Activated B cell treated with CpG ODN at 0.5 μM for 24 hours (primary cell): ENCODE measurements around the gene LRRC8C. TPM values are rescaled to one million over a fixed set of nuclear protein-coding genes. Genes with fewer than 3 reads are reported as not detected.

ENCODE experiments used
- ATAC-seq: fragments of 200-7000 bp; cut with Tn5 transposase; one replicate; pipeline ENCODE4 v1.10.0; 2021; ENCODE audit warnings: low read depth, mild to moderate bottlenecking, moderate library complexity
- CTCF ChIA-PET: fragments of 350-600 bp; sonication (Branson Sonifier 250); formaldehyde crosslinking; loops from one replicate; lab custom pipeline; 2021; ENCODE audit warnings: antibody characterized with exemption; lab: Charles Lee
- POLR2A ChIA-PET: fragments of 350-600 bp; sonication (Branson Sonifier 250); formaldehyde crosslinking; loops from one replicate; lab custom pipeline; 2021; ENCODE audit warnings: antibody characterized with exemption; lab: Charles Lee
- DNase-seq: peaks from one replicate; pipeline ENCODE4 v3.0.0; 2022
- H3K27ac Mint-ChIP-seq: one replicate; pipeline ENCODE4 v1.8.0; 2020; ENCODE audit warnings: mixed read lengths
- H3K27me3 Mint-ChIP-seq: one replicate; pipeline ENCODE4 v1.8.0; 2021; ENCODE audit warnings: mixed read lengths
- H3K36me3 Mint-ChIP-seq: one replicate; pipeline ENCODE4 v1.8.0; 2021; ENCODE audit warnings: low read depth, mixed read lengths
- H3K4me1 Mint-ChIP-seq: one replicate; pipeline ENCODE4 v1.8.0; 2021; ENCODE audit warnings: mixed read lengths
- H3K4me3 Mint-ChIP-seq: one replicate; pipeline ENCODE4 v1.8.0; 2020; ENCODE audit warnings: mild to moderate bottlenecking, mixed read lengths
- H3K9me3 Mint-ChIP-seq: one replicate; pipeline ENCODE4 v1.8.0; 2020; ENCODE audit warnings: mixed read lengths
- CTCF ChIP-seq: fragments of 200-600 bp; IDR thresholded peaks from one replicate; pipeline ENCODE4 v1.8.0; 2022; ENCODE audit warnings: antibody characterized with exemption, mild to moderate bottlenecking
- intact Hi-C: fragments of 100-400 bp; cut with micrococcal nuclease; formaldehyde crosslinking; loops from one replicate; pipeline ENCODE4 v1.15.1; 2024
- total RNA-seq: library from RNA; stranded (reverse); gene quantifications from 2 replicates; pipeline ENCODE4 v1.2.3, GENCODE V29; 2022

The LRRC8C gene
- total RNA-seq, 1 donor from 2014 or later = 8.4 TPM

GRCh38 chr1:89615676-89616598 is 17.0 kb upstream of the LRRC8C start:
- ATAC-seq = peak; percentile 72
- Mint-ChIP-seq H3K4me3 (no peak overlapping the region), H3K9me3 (peaks cover 4% of the 10 kb centered on the region), H3K27me3 (no peaks in the 10 kb centered on the region), H3K4me1 (peaks cover 12% of the 10 kb centered on the region), H3K36me3 (peaks cover 4% of the 10 kb centered on the region), H3K27ac (no peak overlapping the region)
- intact Hi-C loops = loop anchor here (1.0 kb wide), 1 partner anchor 147 kb away; no protein-coding TSS in a partner anchor
- DNase-seq = no peak
- TF ChIP-seq CTCF = no peak
- POLR2A ChIA-PET = no interaction called here
- CTCF ChIA-PET = interaction anchor here (0.7 to 5.1 kb wide), 12 partner anchors 11 to 227 kb away, joined by 3 to 37 read pairs (median 4); partner anchors contain the start of gene LRRC8C

- peaks cover 4% of the 10 kb centered on the region for H3K9me3 Mint-ChIP-seq
- H3K27ac Mint-ChIP-seq = no peak overlapping the region
- H3K4me3 Mint-ChIP-seq = no peak overlapping the region
- ATAC-seq (no peak), DNase-seq (no peak)
- intact Hi-C loops = loop anchor here (1.0 kb wide), 1 partner anchor 146 kb away; no protein-coding TSS in a partner anchor
- CTCF ChIA-PET = interaction anchor here (0.6 to 5.1 kb wide), 8 partner anchors 12 to 224 kb away, joined by 3 to 37 read pairs (median 5); partner anchors contain the start of gene LRRC8C
- H3K27me3 Mint-ChIP-seq = no peaks in the 10 kb centered on the region
- POLR2A ChIA-PET = no interaction called here
- TF ChIP-seq CTCF = no peak
- H3K4me1 Mint-ChIP-seq = peaks cover 3% of the 10 kb centered on the region
- H3K36me3 Mint-ChIP-seq = peaks cover 4% of the 10 kb centered on the region
These were observed 15.9 kb upstream of the LRRC8C start for GRCh38 chr1:89616844-89617627.

- intact Hi-C loops = loop anchor here (1.0 kb wide), 1 partner anchor 10 kb away; no protein-coding TSS in a partner anchor
- peaks cover 6% of the 10 kb centered on the region for H3K36me3 Mint-ChIP-seq
- CTCF ChIA-PET = interaction anchor here (0.6 kb wide), 1 partner anchor 10 kb away, joined by 3 read pairs; no protein-coding TSS in a partner anchor
These were observed 12.3 kb upstream of the LRRC8C start for GRCh38 chr1:89620664-89621063.

GRCh38 chr1:89622895-89623294 is 10.0 kb upstream of the LRRC8C start:
- no peak overlapping the region for H3K27ac Mint-ChIP-seq

More at GRCh38 chr1:89620664-89621063, 12.3 kb upstream of the LRRC8C start:
- POLR2A ChIA-PET = no interaction called here
- TF ChIP-seq CTCF = no peak
- Mint-ChIP-seq H3K4me1 (no peaks in the 10 kb centered on the region), H3K27ac (no peak overlapping the region), H3K27me3 (no peaks in the 10 kb centered on the region), H3K4me3 (no peak overlapping the region), H3K9me3 (peaks cover 4% of the 10 kb centered on the region)
- DNase-seq (no peak), ATAC-seq (no peak)

More at GRCh38 chr1:89622895-89623294, 10.0 kb upstream of the LRRC8C start:
- no peak for TF ChIP-seq CTCF
- Mint-ChIP-seq H3K9me3 (no peaks in the 10 kb centered on the region), H3K4me3 (no peak overlapping the region), H3K36me3 (peaks cover 2% of the 10 kb centered on the region), H3K27me3 (no peaks in the 10 kb centered on the region), H3K4me1 (peaks cover 11% of the 10 kb centered on the region)
- ATAC-seq (no peak), DNase-seq (no peak)
- POLR2A ChIA-PET = interaction anchor here (0.6 kb wide), 1 partner anchor 145 kb away, joined by 3 read pairs; no protein-coding TSS in a partner anchor
- intact Hi-C loops = no loop called here
- CTCF ChIA-PET = interaction anchor here (0.9 to 3.3 kb wide), 4 partner anchors 8 to 140 kb away, joined by 3 to 13 read pairs (median 4); no protein-coding TSS in a partner anchor
